Loucy (cell line): ENCODE measurements around the gene GSG1L.

Experiments
- H2AFZ ChIP-seq: fragments of 200-600 bp; sonication (generic); 2 replicates; pipeline ENCODE4 v1.6.0; 2016; ENCODE audit warnings: antibody characterized with exemption, mild to moderate bottlenecking, low read length, moderate library complexity
- H3F3A ChIP-seq: fragments of 200-600 bp; 2 replicates; pipeline ENCODE4 v1.6.0; 2016; ENCODE audit warnings: antibody characterized with exemption, low read depth, mild to moderate bottlenecking
- H3K27me3 ChIP-seq: fragments of 200-600 bp; sonication (generic); 2 replicates; pipeline ENCODE4 v1.6.1; 2014; ENCODE audit warnings: low read length, mild to moderate bottlenecking; ENCODE audit not compliant: insufficient read depth, poor library complexity, severe bottlenecking
- H3K36me3 ChIP-seq: fragments of 200-600 bp; sonication (generic); 2 replicates; pipeline ENCODE4 v1.6.1; 2016; ENCODE audit warnings: low read length; ENCODE audit not compliant: insufficient read depth
- H3K4me1 ChIP-seq: fragments of 200-600 bp; sonication (generic); 2 replicates; pipeline ENCODE4 v1.5.1; 2014; ENCODE audit warnings: low read length, mild to moderate bottlenecking; ENCODE audit not compliant: insufficient read depth, poor library complexity, severe bottlenecking
- H3K4me2 ChIP-seq: fragments of 200-600 bp; sonication (generic); 2 replicates; pipeline ENCODE4 v1.6.0; 2014; ENCODE audit warnings: antibody characterized with exemption, low read length, low read depth, mild to moderate bottlenecking; ENCODE audit not compliant: poor library complexity, severe bottlenecking
- H3K4me3 ChIP-seq: fragments of 200-600 bp; sonication (generic); 2 replicates; pipeline ENCODE4 v1.5.1; 2014; ENCODE audit warnings: low read length, mild to moderate bottlenecking, mixed read lengths; ENCODE audit not compliant: poor library complexity, severe bottlenecking
- H3K79me2 ChIP-seq: fragments of 200-600 bp; sonication (generic); 2 replicates; pipeline ENCODE4 v1.6.1; 2014; ENCODE audit warnings: low read length; ENCODE audit not compliant: insufficient read depth
- H3K9ac ChIP-seq: fragments of 200-600 bp; sonication (generic); 2 replicates; pipeline ENCODE4 v1.6.0; 2014; ENCODE audit warnings: mild to moderate bottlenecking, low read depth, low read length, moderate library complexity; ENCODE audit not compliant: poor library complexity, severe bottlenecking
- H3K9me2 ChIP-seq: fragments of 200-600 bp; sonication (generic); replicated peaks from 2 replicates; pipeline ENCODE4 v1.6.1; 2016; ENCODE audit warnings: low read depth, low read length, mixed read lengths
- H3K9me3 ChIP-seq: fragments of 200-600 bp; sonication (generic); 2 replicates; pipeline ENCODE4 v1.6.1; 2014; ENCODE audit warnings: mild to moderate bottlenecking, antibody characterized with exemption, low read length, low read depth; ENCODE audit not compliant: insufficient read depth
- H4K20me1 ChIP-seq: fragments of 200-600 bp; sonication (generic); 2 replicates; pipeline ENCODE4 v1.6.0; 2014; ENCODE audit warnings: antibody characterized with exemption, low read length, mild to moderate bottlenecking; ENCODE audit not compliant: insufficient read depth, poor library complexity, severe bottlenecking
- CTCF ChIP-seq: fragments of 200-600 bp; sonication (generic); conservative IDR thresholded peaks from 2 replicates; pipeline ENCODE4 v1.5.1; 2014; ENCODE audit warnings: mild to moderate bottlenecking, antibody characterized with exemption, low read length
- EZH2phosphoT487 ChIP-seq: fragments of 200-600 bp; IDR thresholded peaks from 2 replicates; pipeline ENCODE4 v1.6.1; 2018; ENCODE audit warnings: antibody characterized with exemption, mild to moderate bottlenecking, moderate library complexity, borderline replicate concordance

The GSG1L gene

GRCh38 chr16:27844826-27845225, 218.7 kb downstream of the GSG1L start:
- TF ChIP-seq CTCF (no peak), EZH2phosphoT487 (no peak)
- no peaks in the 10 kb centered on the region for H3K27me3 ChIP-seq
- H3K9me2 ChIP-seq, result no peaks in the 10 kb centered on the region
- H3K9me3 ChIP-seq, result no peaks in the 10 kb centered on the region
- H3K79me2 ChIP-seq, result no peaks in the 10 kb centered on the region
- no peaks in the 10 kb centered on the region for H4K20me1 ChIP-seq
- no peaks in the 10 kb centered on the region for H3K36me3 ChIP-seq
- H3K4me3 ChIP-seq, result no peak overlapping the region
- no peaks in the 10 kb centered on the region for H3F3A ChIP-seq
- H3K4me2 ChIP-seq, result no peak overlapping the region
- no peaks in the 10 kb centered on the region for H3K4me1 ChIP-seq
- H3K9ac ChIP-seq, result no peak overlapping the region
- no peak overlapping the region for H2AFZ ChIP-seq

GRCh38 chr16:27843800-27844199, 219.7 kb downstream of the GSG1L start:
- Histone ChIP-seq H3K27me3 (no peaks in the 10 kb centered on the region), H3K9me3 (no peaks in the 10 kb centered on the region), H3K4me1 (no peaks in the 10 kb centered on the region), H3K79me2 (no peaks in the 10 kb centered on the region), H3K4me2 (no peak overlapping the region), H3K36me3 (no peaks in the 10 kb centered on the region), H3K9ac (no peak overlapping the region), H4K20me1 (no peaks in the 10 kb centered on the region), H3F3A (no peaks in the 10 kb centered on the region), H3K9me2 (no peaks in the 10 kb centered on the region), H2AFZ (no peak overlapping the region), H3K4me3 (no peak overlapping the region)
- no peak for TF ChIP-seq EZH2phosphoT487
- no peak for TF ChIP-seq CTCF

DNA sequence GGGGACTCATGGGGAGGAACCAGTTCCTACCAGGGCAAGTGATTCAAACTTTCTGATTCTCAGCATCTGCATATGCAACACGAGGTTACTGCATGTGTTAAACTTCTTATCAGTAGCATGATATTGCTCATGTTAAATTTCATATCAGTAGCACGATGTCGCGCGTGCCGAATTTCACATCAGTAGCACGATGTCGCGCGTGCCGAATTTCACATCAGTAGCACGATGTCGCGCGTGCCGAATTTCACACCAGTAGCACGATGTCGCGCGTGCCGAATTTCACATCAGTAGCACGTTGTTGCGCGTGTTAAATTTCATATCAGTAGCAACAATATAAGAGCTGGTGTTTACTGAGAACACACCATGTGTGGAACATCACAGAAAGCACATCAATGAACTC, 221.6 kb downstream of the GSG1L start:
- Histone ChIP-seq H2AFZ (no peak overlapping the region), H3K9ac (no peak overlapping the region), H3K4me3 (no peak overlapping the region), H3K4me1 (no peaks in the 10 kb centered on the region), H3K27me3 (no peaks in the 10 kb centered on the region), H3K79me2 (no peaks in the 10 kb centered on the region), H3K9me3 (no peaks in the 10 kb centered on the region), H4K20me1 (no peaks in the 10 kb centered on the region), H3K4me2 (no peak overlapping the region), H3F3A (no peaks in the 10 kb centered on the region), H3K36me3 (no peaks in the 10 kb centered on the region), H3K9me2 (no peaks in the 10 kb centered on the region)
- TF ChIP-seq EZH2phosphoT487, result no peak
- no peak for TF ChIP-seq CTCF
